B cell (primary cell): ENCODE results near the gene BCAR1. TPM values are rescaled to one million over a fixed set of nuclear protein-coding genes. Genes with fewer than 3 reads are reported as not detected.

Source experiments
- ATAC-seq: fragments of 200-7000 bp; cut with Tn5 transposase; one replicate; pipeline ENCODE4 v1.10.0; 2021; ENCODE audit warnings: low read depth, mild to moderate bottlenecking, moderate number of reproducible peaks, moderate library complexity
- CTCF ChIA-PET: fragments of 350-600 bp; sonication (Branson Sonifier 250); formaldehyde crosslinking; loops from one replicate; lab custom pipeline; 2021; ENCODE audit warnings: antibody characterized with exemption, inconsistent platforms; lab: Charles Lee
- POLR2A ChIA-PET: fragments of 350-600 bp; sonication (Branson Sonifier 250); formaldehyde crosslinking; loops from one replicate; lab custom pipeline; 2021; ENCODE audit warnings: antibody characterized with exemption; lab: Charles Lee
- DNase-seq: peaks from one replicate; pipeline ENCODE4 v3.0.0; 2013
- H2AFZ ChIP-seq: 2 replicates; pipeline ENCODE4 v1.6.1; 2012; ENCODE audit warnings: mild to moderate bottlenecking, low read depth, low read length; ENCODE audit not compliant: insufficient read depth, poor library complexity, severe bottlenecking
- H3K27ac ChIP-seq, 2 donors: 1 replicate in 1 of 2; 2 replicates in 1 of 2; pipeline ENCODE4 v1.5.1; 2012 to 2013; ENCODE audit warnings: low read length in 2 of 2, mild to moderate bottlenecking in 2 of 2, moderate library complexity in 1 of 2
- H3K27me3 ChIP-seq, 4 experiments: fragments of 200-600 bp in 1 of 4; sonication (generic) in 1 of 4; replicated peaks in 1 of 4; 1 replicate in 2 of 4; 2 replicates in 2 of 4; pipeline versions ENCODE4 v1.6.1 to v1.7.0; 2013 to 2016; ENCODE audit warnings: low read length in 3 of 4, mild to moderate bottlenecking in 2 of 4, mixed read lengths in 1 of 4, moderate library complexity in 1 of 4; ENCODE audit not compliant: insufficient read depth in 4 of 4, control insufficient read depth in 3 of 4; ENCODE audit errors: control extremely low read depth in 1 of 4
- H3K36me3 ChIP-seq, 2 experiments: replicated peaks in 1 of 2; 1 replicate in 1 of 2; 2 replicates in 1 of 2; pipeline versions ENCODE4 v1.6.1 to v1.7.1; 2013; ENCODE audit warnings: low read length in 1 of 2; ENCODE audit not compliant: insufficient read depth in 2 of 2, control insufficient read depth in 1 of 2; ENCODE audit errors: control extremely low read depth in 1 of 2, extremely low read depth in 1 of 2
- H3K4me1 ChIP-seq, 2 donors: fragments of 200-600 bp in 1 of 2; sonication (generic) in 1 of 2; 1 replicate in 1 of 2; 2 replicates in 1 of 2; pipeline versions ENCODE4 v1.5.1 to v1.6.1; 2013 to 2017; ENCODE audit warnings: low read length in 2 of 2; ENCODE audit not compliant: control insufficient read depth in 2 of 2, insufficient read depth in 2 of 2
- H3K4me2 ChIP-seq: replicated peaks from 2 replicates; pipeline ENCODE3; 2012; ENCODE audit warnings: mild to moderate bottlenecking, low read depth, low read length; ENCODE audit not compliant: poor library complexity, severe bottlenecking
- H3K4me3 ChIP-seq, 5 experiments: fragments of 200-600 bp in 1 of 5; sonication (generic) in 1 of 5; 1 replicate in 3 of 5; 2 replicates in 2 of 5; pipeline versions ENCODE4 v1.5.1 to v1.7.0; 2011 to 2016; ENCODE audit warnings: low read length in 4 of 5, mild to moderate bottlenecking in 4 of 5, low read depth in 2 of 5, control low read depth in 1 of 5, moderate library complexity in 1 of 5; ENCODE audit not compliant: insufficient read depth in 1 of 5; ENCODE audit errors: control extremely low read depth in 1 of 5, extremely low read depth in 1 of 5
- H3K79me2 ChIP-seq: fragments of 200-600 bp; sonication (generic); one replicate; pipeline ENCODE4 v1.6.0; 2016; ENCODE audit warnings: low read length; ENCODE audit not compliant: control insufficient read depth, insufficient read depth
- H3K9ac ChIP-seq: fragments of 200-600 bp; sonication (generic); 2 replicates; pipeline ENCODE4 v1.6.1; 2017; ENCODE audit warnings: mild to moderate bottlenecking, low read length, moderate library complexity
- H3K9me3 ChIP-seq, 3 donors: one replicate each; pipeline versions ENCODE4 v1.6.1 to v1.7.1; 2013; ENCODE audit warnings: low read length in 2 of 3; ENCODE audit not compliant: control insufficient read depth in 2 of 3, insufficient read depth in 1 of 3; ENCODE audit errors: control extremely low read depth in 1 of 3
- H4K20me1 ChIP-seq: 2 replicates; pipeline ENCODE4 v1.6.0; 2012; ENCODE audit warnings: mild to moderate bottlenecking, low read length; ENCODE audit not compliant: insufficient read depth, control insufficient read depth, poor library complexity, severe bottlenecking
- H3K27ac Mint-ChIP-seq: one replicate; pipeline ENCODE4 v1.8.0; 2021; ENCODE audit warnings: mixed read lengths
- H3K27me3 Mint-ChIP-seq: one replicate; pipeline ENCODE4 v1.8.0; 2021; ENCODE audit warnings: mixed read lengths
- H3K4me1 Mint-ChIP-seq: one replicate; pipeline ENCODE4 v1.8.0; 2021; ENCODE audit warnings: mixed read lengths
- H3K4me3 Mint-ChIP-seq: one replicate; pipeline ENCODE4 v1.8.0; 2021; ENCODE audit warnings: mixed read lengths
- H3K9me3 Mint-ChIP-seq: one replicate; pipeline ENCODE4 v1.8.0; 2022; ENCODE audit warnings: mixed read lengths; ENCODE audit not compliant: insufficient read depth
- CTCF ChIP-seq: fragments of 200-600 bp; IDR thresholded peaks from one replicate; pipeline ENCODE4 v1.8.0; 2022; ENCODE audit warnings: antibody characterized with exemption, mild to moderate bottlenecking
- EZH2 ChIP-seq: IDR thresholded peaks from 2 replicates; pipeline ENCODE4 v1.6.1; 2012; ENCODE audit warnings: borderline replicate concordance, low read depth, mild to moderate bottlenecking, moderate library complexity, low read length; ENCODE audit not compliant: insufficient read depth, poor library complexity, severe bottlenecking
- WGBS: methylation state at CpG from one replicate; pipeline ENCODE4 v1.1.5; 2013; ENCODE audit warnings: missing lambda C conversion rate; ENCODE audit not compliant: insufficient coverage; 5-methylcytosine and 5-hydroxymethylcytosine counted together
- intact Hi-C: fragments of 100-400 bp; cut with micrococcal nuclease; formaldehyde crosslinking; loops from one replicate; pipeline ENCODE4 v1.10.0; 2022
- polyA plus RNA-seq: library from polyadenylated mRNA; depleted of rRNA; stranded (reverse); fragments of >200 nt; gene quantifications from 2 replicates; pipeline ENCODE4 v1.2.3, GENCODE V29; 2012
- total RNA-seq, 2 donors: library from RNA; stranded (reverse); fragments of 120-200 nt in 1 of 2; gene quantifications; 1 replicate in 1 of 2; 2 replicates in 1 of 2; pipeline versions ENCODE4 v1.2.3 to v1.2.4, GENCODE V29; 2013 to 2022

Gene BCAR1
- total and polyA plus RNA-seq, 2 donors (not counting 1 experiment from before 2014, with no cell fraction given): not detected

- 97% methylated on average over 4 of the region's 6 CpGs for WGBS
- H3K27me3 ChIP-seq: no peaks in the 10 kb centered on the region
- ATAC-seq: no peak
- H3K4me1 ChIP-seq: no peaks in the 10 kb centered on the region
- no peaks in the 10 kb centered on the region for H3K9me3 Mint-ChIP-seq
- no peaks in the 10 kb centered on the region for H4K20me1 ChIP-seq
- no peaks in the 10 kb centered on the region for H3K79me2 ChIP-seq
- H3K4me3 ChIP-seq: no peak overlapping the region
- no peak overlapping the region for H3K27ac Mint-ChIP-seq
- peaks cover 7 to 33% of the 10 kb centered on the region in 2 experiments for H3K36me3 ChIP-seq
- H3K27me3 Mint-ChIP-seq: no peaks in the 10 kb centered on the region
- intact Hi-C loops: no loop called here
- ChIA-PET POLR2A (no interaction called here), CTCF (no interaction called here)
- H2AFZ ChIP-seq: no peak overlapping the region
- H3K27ac ChIP-seq: no peak overlapping the region
- H3K4me2 ChIP-seq: no peak overlapping the region
- TF ChIP-seq EZH2: no peak
- no peak for TF ChIP-seq CTCF
- H3K4me1 Mint-ChIP-seq: no peaks in the 10 kb centered on the region
- H3K9ac ChIP-seq: no peak overlapping the region
- no peak for DNase-seq
- no peaks in the 10 kb centered on the region for H3K9me3 ChIP-seq
- H3K4me3 Mint-ChIP-seq: no peak overlapping the region
Observed at GRCh38 chr16:75298267-75298666, 46.8 kb upstream of the BCAR1 start.

DNA sequence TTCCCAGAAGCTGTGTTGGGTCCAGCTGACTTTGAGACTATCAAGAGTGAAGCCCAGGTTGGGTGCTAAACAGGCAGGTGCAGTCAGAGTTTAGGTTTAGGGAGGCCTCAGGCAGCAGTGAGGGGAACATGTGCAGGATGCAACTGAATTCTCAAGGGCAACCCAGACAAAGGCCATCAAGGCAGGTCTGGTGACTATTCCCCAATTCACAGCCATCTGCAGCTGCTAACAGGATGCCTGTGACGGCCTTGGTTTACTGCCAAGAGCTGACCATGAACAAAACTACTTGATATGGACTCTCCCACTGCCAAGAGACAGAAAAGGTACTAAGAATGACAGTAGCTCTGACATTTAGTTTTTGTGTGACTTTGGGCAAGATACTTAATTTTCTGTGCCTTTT, 45.2 kb upstream of the BCAR1 start:
- TF ChIP-seq CTCF (no peak), EZH2 (no peak)
- Histone ChIP-seq H3K27ac (no peak overlapping the region), H3K79me2 (no peaks in the 10 kb centered on the region), H2AFZ (no peak overlapping the region), H3K27me3 (no peaks in the 10 kb centered on the region), H3K4me3 (no peak overlapping the region), H4K20me1 (no peaks in the 10 kb centered on the region), H3K9ac (no peak overlapping the region), H3K36me3 (peaks cover 7 to 32% of the 10 kb centered on the region in 2 experiments), H3K4me2 (no peak overlapping the region), H3K4me1 (no peaks in the 10 kb centered on the region), H3K9me3 (no peaks in the 10 kb centered on the region)
- H3K27ac Mint-ChIP-seq: no peak overlapping the region
- no peak for ATAC-seq
- WGBS: 100% methylated on average over 1 of the region's 1 CpG
- intact Hi-C loops: no loop called here
- H3K9me3 Mint-ChIP-seq: no peaks in the 10 kb centered on the region
- no peak overlapping the region for H3K4me3 Mint-ChIP-seq
- no peak for DNase-seq
- CTCF ChIA-PET: no interaction called here
- H3K4me1 Mint-ChIP-seq: no peaks in the 10 kb centered on the region
- POLR2A ChIA-PET: no interaction called here
- no peaks in the 10 kb centered on the region for H3K27me3 Mint-ChIP-seq
